SK-N-DZ (cell line): Measurements from ENCODE around the gene TMCO4.
"Not testable (repeated sequence)": the region's sequence is repeated elsewhere in the genome, so short reads cannot be mapped to it uniquely, and the experiment has no call there.

Experiments
- DNase-seq: peaks from one replicate; pipeline ENCODE4 v3.0.0-alpha.2; 2015; ENCODE audit warnings: low spot score

The TMCO4 gene

DNA sequence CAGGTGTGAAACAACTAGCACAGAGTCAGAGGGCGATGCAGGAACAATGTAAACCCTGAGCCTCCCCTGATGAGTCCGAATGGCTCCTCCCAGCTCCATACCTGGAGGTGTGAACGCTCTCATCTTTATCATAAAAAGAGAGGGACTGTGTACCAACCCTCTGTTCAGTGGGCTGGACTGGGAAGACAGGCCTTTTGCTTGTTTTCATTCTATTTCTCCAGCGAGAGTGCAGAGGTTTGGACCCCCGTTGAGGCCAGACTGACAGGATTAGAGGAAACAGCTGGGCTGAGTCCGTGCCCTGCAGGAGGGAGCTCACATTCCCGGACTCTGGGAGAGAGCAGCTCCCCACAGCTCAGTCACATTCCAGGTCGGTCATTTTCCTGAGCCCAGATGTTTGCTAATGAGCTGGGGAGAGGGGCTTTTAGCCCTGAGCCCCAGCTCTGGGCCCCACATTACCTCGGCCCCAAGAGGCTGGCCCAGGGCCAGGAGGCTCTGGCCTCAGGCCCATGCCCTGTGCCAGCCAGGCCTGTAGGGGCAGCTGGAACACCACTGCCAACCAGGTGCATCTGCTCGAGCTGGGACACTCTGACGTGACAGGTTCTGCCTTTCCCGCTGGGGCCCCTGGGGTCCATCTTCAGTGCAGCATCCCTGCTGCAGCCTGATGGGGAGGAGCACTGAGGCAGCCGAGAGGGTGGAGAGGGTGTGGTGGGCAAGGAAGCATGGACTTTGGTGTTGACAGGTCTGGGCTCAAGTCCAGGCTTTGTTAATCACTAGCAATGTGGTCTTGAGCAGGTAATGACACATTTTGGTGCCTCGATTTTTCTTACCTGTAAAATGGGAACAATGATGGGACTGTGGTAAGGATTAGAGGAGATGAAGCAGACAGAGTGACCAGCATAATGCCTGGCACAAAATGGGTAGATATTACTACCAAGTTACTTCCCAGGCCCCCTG is 159.1 kb downstream of the TMCO4 start:
- DNase-seq: no peak

DNA sequence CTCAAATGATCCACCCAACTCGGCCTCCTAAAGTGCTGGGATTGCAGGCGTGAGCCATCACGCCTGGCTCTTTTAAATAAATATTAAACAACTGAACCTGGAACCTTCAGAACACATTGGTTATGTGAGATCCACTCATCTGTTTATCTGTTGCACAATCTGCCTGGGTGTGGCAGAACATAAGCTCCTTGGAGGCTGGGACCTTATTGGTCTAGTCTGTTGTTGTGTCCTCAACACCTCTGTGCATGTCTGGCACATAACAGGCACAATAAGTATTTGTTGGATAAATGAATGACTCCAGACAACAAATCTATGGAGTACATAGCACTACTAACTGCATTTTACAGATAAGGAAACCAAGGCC is 159.7 kb downstream of the TMCO4 start:
- DNase-seq: no peak

DNA sequence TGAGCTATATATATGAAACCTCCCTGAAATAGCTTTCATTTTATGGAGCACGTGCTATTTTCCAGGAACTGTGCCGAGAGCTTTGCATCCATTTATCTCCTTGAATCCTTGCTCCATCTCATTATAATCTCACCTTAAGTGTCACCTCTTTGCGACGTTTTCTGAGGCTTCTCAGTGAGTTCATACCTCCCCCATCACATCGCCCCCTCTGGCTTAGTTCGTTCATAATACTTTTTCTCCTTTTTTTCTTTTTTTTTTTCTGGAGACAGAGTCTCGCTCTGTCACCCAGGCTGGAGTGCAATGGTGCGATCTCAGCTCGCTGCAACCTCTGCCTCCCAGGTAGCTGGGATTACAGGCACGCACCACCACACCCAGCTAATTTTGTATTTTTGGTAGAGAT is 160.5 kb downstream of the TMCO4 start:
- DNase-seq: not testable (repeated sequence)

DNA sequence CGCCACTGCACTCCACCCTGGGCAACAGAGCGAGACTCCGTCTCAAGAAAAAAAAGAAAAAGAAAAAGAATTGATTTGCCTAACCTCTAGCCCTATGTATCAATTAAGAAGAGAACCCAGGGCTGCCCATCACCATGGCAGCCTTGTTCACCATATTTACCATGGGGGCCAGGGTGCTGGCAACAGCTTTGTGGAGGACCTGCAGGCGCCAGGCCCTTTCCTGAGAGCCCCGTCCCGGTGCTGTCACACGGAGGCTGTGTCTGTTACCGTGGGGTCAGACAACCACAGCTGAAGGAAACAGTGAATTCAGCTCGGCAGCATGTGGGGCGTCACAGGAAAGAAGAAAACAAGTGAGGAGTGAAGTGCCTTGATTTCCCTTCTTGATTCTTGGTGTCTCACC is 162.1 kb downstream of the TMCO4 start:
- DNase-seq: no peak

DNA sequence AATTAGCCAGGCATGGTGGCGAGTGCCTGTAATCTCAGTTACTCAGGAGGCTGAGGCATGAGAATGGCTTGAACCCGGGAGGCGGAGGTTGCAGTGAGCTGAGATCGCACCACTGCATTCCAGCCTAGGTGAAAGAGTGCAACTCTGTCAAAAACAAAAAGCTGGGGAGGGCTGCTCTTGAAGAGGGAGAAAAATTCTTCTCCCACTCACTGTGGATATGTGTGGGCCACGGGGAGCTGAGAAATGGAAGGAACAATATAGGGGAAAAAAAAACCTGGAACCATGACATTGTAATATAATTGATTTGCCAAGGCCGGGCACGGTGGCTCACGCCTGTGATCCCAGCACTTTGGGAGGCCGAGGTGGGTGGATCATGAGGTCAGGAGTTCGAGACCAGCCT is 163.0 kb downstream of the TMCO4 start:
- not testable (repeated sequence) for DNase-seq

DNA sequence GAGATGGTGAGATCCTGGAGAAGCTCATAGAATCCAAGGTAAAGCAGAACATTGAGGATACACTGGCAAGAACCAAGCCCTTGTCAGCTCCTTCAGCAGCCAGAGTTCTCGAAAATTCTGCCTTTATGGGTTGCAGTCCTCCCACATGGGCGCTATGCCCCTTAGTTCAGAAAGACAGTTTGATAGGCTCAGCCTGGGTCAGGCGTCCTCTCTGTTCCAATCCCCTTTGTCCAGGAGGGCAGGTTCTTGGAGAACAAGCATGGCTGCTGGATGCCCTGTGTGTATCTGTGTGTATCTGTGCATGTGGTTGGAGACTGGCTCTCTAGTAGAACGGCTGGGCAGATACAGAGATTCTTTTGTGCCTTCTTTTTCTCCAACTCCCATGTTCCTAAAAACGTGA is 163.7 kb downstream of the TMCO4 start:
- no peak for DNase-seq

DNA sequence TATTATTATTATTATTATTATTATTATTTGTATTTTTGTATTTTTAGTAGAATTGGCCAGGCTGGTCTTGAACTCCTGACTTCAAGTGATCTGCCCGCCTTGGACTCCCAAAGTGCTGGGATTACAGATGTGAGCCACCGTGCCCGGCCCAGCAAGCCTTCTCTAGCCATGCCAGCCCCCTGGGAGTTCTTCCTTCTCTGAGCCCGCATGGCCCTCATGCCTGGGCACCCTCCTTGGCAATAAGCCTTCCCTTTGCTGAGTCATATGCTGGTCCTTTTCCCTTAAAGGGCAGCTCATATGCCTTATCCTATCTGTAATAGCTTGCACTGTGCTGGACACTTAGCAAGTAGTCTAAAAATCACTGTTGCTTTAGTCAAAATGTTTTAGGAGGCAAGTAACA is 164.1 kb downstream of the TMCO4 start:
- DNase-seq: no peak

DNA sequence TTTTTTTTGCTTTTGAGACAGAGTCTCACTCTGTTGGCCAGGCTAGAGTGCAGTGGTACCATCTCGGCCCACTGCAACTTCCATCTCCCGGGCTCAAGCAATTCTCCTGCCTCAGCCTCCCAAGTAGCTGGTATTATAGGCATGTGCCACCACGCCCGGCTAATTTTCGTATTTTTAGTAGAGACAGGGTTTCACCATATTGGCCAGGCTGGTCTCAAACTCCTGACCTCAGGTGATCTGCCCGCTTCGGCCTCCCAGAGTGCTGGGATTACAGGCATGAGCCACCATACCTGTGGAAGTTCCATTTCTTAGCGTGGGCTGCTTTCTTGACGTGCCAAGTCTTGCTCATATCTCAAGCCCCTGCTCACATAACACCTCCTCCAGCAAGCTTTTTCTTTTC is 164.7 kb downstream of the TMCO4 start:
- DNase-seq: not testable (repeated sequence)

DNA sequence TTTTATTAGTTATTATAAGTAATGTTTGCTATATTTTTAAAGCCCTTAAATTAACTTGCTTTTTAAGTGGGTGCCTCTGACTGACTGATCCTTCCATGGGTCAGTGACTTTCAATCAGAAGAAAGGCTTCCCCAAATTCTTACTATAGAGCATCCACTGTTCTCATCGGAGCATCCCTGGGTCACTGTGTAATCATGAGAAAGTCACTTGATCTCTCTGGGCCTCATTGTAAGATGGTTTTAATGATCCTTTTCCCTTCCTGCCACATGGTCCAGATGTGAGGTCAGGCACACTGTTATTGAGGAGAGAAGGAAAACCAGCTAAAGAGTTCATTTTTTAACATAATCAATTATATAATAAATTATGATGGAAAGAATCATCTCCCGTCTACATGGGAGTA is 166.6 kb downstream of the TMCO4 start:
- DNase-seq: no peak
